Natural killer cell treated with Interleukin-12 subunit alpha and Interleukin-12 subunit beta and Interleukin-15 and Interleukin-18, amount 100 ng/mL, for 72 hours (primary cell): Measurements from ENCODE around the gene CDK17. TPM values are rescaled to one million over a fixed set of nuclear protein-coding genes. Genes with fewer than 3 reads are reported as not detected.

Experiments
- ATAC-seq, 2 donors: fragments of 150-1000 bp; cut with Tn5 transposase in 1 of 2; sonication (Bioruptor Pico), chemical (Tn5 transposase) in 1 of 2; 2 replicates each; pipeline ENCODE4 v1.10.0; 2021
- DNase-seq: peaks from one replicate; pipeline ENCODE4 v3.0.0; 2022; ENCODE audit warnings: low spot score
- H3K27ac Mint-ChIP-seq, 2 donors: 1 replicate in 1 of 2; 2 replicates in 1 of 2; pipeline ENCODE4 v1.8.0; 2022; ENCODE audit warnings: mixed read lengths in 2 of 2, mild to moderate bottlenecking in 1 of 2, moderate library complexity in 1 of 2
- H3K27me3 Mint-ChIP-seq, 2 donors: 1 replicate in 1 of 2; 2 replicates in 1 of 2; pipeline ENCODE4 v1.8.0; 2022; ENCODE audit warnings: mixed read lengths in 2 of 2
- H3K36me3 Mint-ChIP-seq: one replicate; pipeline ENCODE4 v1.8.0; 2022; ENCODE audit warnings: mixed read lengths
- H3K4me1 Mint-ChIP-seq, 2 donors: 1 replicate in 1 of 2; 2 replicates in 1 of 2; pipeline ENCODE4 v1.8.0; 2022; ENCODE audit warnings: low read depth in 2 of 2, mixed read lengths in 2 of 2, mild to moderate bottlenecking in 1 of 2
- H3K4me3 Mint-ChIP-seq: one replicate; pipeline ENCODE4 v1.8.0; 2022; ENCODE audit warnings: mixed read lengths
- H3K9me3 Mint-ChIP-seq: 2 replicates; pipeline ENCODE4 v1.8.0; 2022; ENCODE audit warnings: mixed read lengths
- total RNA-seq, 2 donors: library from RNA; stranded (reverse); gene quantifications; one replicate each; pipeline ENCODE4 v1.2.3, GENCODE V29; 2022

Gene CDK17
- total RNA-seq, 2 donors from 2014 or later: 66.9 to 82.1 TPM

GRCh38 chr12:96302687-96303310 lies 97.4 kb downstream of the CDK17 start:
- H3K4me1 Mint-ChIP-seq: peaks cover 17 to 28% of the 10 kb centered on the region in 2 donors
- H3K36me3 Mint-ChIP-seq: no peaks in the 10 kb centered on the region
- no peak overlapping the region for H3K4me3 Mint-ChIP-seq
- ATAC-seq: no peak
- H3K27me3 Mint-ChIP-seq: no peaks in the 10 kb centered on the region
- DNase-seq: no peak
- no peak overlapping the region for H3K27ac Mint-ChIP-seq
- no peaks in the 10 kb centered on the region for H3K9me3 Mint-ChIP-seq

DNA sequence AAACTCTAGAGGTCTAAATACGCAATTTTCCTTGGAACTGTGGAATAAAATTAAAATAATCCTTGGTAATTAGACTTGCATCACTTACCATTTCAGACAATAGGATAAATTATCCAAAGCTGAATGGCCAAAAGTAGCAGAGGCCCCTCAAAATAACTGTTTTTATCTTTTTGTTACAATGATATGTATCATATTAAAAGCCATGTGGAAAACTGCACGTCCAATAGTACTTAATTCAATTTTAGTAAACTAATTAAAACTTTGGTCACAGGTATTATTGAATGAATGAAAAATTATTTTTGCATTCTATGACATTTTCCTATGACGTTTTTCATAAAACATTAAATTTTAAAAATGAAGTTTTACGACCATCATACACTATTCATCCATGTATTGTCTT lies 98.5 kb downstream of the CDK17 start:
- Mint-ChIP-seq H3K4me1 (peaks cover 17 to 24% of the 10 kb centered on the region in 2 donors), H3K4me3 (no peak overlapping the region), H3K36me3 (no peaks in the 10 kb centered on the region), H3K9me3 (no peaks in the 10 kb centered on the region), H3K27me3 (no peaks in the 10 kb centered on the region), H3K27ac (no peak overlapping the region)
- DNase-seq (no peak), ATAC-seq (no peak)

GRCh38 chr12:96300064-96300463 lies 100.2 kb downstream of the CDK17 start:
- no peak for DNase-seq
- Mint-ChIP-seq H3K36me3 (no peaks in the 10 kb centered on the region), H3K4me1 (peaks cover 11% of the 10 kb centered on the region in 2 donors), H3K4me3 (no peak overlapping the region), H3K9me3 (no peaks in the 10 kb centered on the region), H3K27me3 (no peaks in the 10 kb centered on the region), H3K27ac (no peak overlapping the region)
- no peak for ATAC-seq

DNA sequence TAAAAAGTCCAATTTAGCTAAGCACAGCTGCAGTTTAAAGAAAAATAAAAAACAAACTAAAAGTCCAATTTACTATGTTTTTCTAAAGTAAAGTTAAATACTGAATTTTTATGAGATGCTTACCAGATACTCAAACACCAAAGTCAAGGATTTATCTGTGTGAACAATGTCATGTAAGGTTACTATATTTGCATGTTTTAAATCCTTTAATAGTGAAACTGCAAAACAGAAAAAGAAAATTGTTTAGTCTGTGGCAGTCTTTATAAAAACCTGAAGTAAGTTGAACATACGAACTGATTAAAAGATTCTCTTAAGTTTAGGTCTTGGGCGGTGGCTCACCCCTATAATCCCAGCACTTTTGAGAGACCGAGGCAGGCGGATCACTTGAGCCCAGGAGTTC lies 102.7 kb downstream of the CDK17 start:
- DNase-seq (no peak), ATAC-seq (no peak)
- no peaks in the 10 kb centered on the region for H3K9me3 Mint-ChIP-seq
- no peak overlapping the region for H3K27ac Mint-ChIP-seq
- no peaks in the 10 kb centered on the region for H3K27me3 Mint-ChIP-seq
- no peak overlapping the region for H3K4me3 Mint-ChIP-seq
- H3K4me1 Mint-ChIP-seq: peaks cover 4% of the 10 kb centered on the region in 2 donors
- no peaks in the 10 kb centered on the region for H3K36me3 Mint-ChIP-seq

GRCh38 chr12:96295532-96296160 lies 104.6 kb downstream of the CDK17 start:
- Mint-ChIP-seq H3K27me3 (no peaks in the 10 kb centered on the region), H3K27ac (peak overlapping the region; percentile 50 to 67), H3K9me3 (no peaks in the 10 kb centered on the region), H3K36me3 (no peaks in the 10 kb centered on the region), H3K4me1 (peaks cover 3 to 9% of the 10 kb centered on the region in 2 donors), H3K4me3 (peak overlapping the region; percentile 10)
- no peak for ATAC-seq
- DNase-seq: no peak

DNA sequence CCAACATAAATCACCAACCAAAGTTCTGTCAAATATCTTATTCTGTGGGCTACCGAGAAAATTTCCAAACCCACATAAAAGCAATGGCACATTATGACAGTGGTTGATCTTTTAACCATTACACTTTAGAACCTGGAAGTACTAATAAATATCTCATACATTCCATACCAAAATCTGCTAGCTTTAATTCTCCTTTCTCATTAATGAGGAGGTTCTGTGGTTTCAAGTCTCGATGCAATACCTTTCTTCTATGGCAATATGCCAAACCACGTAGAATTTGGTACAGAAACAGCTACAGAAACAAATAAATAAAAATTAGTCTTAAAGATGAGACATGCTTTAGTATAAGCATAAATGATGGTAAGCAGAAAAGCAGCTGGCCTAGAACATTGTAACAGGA lies 105.4 kb downstream of the CDK17 start:
- no peaks in the 10 kb centered on the region for H3K36me3 Mint-ChIP-seq
- H3K9me3 Mint-ChIP-seq: no peaks in the 10 kb centered on the region
- H3K27ac Mint-ChIP-seq: peak overlapping the region; percentile 50 to 67
- H3K4me1 Mint-ChIP-seq: peaks cover 3 to 9% of the 10 kb centered on the region in 2 donors
- no peaks in the 10 kb centered on the region for H3K27me3 Mint-ChIP-seq
- ATAC-seq: no peak
- H3K4me3 Mint-ChIP-seq: no peak overlapping the region
- no peak for DNase-seq

DNA sequence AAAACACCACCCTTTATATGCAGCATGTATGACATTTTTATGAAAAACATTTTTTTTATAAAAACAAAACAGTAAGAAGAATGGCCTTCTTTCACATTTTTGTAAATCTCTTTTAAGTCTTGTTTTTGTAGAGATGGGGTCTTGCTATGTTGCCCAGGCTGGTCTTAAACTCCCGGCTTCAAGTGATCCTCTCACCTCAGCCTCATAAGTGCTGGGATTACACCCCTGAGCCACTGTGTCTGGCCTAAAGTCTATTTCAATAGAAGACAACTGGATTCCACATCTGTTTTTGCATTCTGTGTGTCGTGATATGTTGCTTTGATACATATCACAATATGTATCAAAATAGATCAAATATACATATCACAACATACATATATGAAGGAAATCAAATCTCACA lies 107.1 kb downstream of the CDK17 start:
- Mint-ChIP-seq H3K27me3 (no peaks in the 10 kb centered on the region), H3K4me3 (no peak overlapping the region), H3K36me3 (peaks cover 6% of the 10 kb centered on the region), H3K27ac (no peak overlapping the region), H3K9me3 (no peaks in the 10 kb centered on the region), H3K4me1 (peaks cover 7 to 15% of the 10 kb centered on the region in 2 donors)
- no peak for DNase-seq
- ATAC-seq: no peak

GRCh38 chr12:96289067-96289466 lies 111.2 kb downstream of the CDK17 start:
- no peak overlapping the region for H3K27ac Mint-ChIP-seq
- peaks cover 29% of the 10 kb centered on the region for H3K36me3 Mint-ChIP-seq
- H3K9me3 Mint-ChIP-seq: no peaks in the 10 kb centered on the region
- peaks cover 15 to 21% of the 10 kb centered on the region in 2 donors for H3K4me1 Mint-ChIP-seq
- DNase-seq: no peak
- no peaks in the 10 kb centered on the region for H3K27me3 Mint-ChIP-seq
- no peak for ATAC-seq
- no peak overlapping the region for H3K4me3 Mint-ChIP-seq

GRCh38 chr12:96285158-96285557 lies 115.1 kb downstream of the CDK17 start:
- Mint-ChIP-seq H3K4me3 (no peak overlapping the region), H3K9me3 (no peaks in the 10 kb centered on the region), H3K36me3 (peaks cover 35% of the 10 kb centered on the region), H3K27ac (no peak overlapping the region), H3K27me3 (no peaks in the 10 kb centered on the region), H3K4me1 (peaks cover 10 to 18% of the 10 kb centered on the region in 2 donors)
- ATAC-seq (no peak), DNase-seq (no peak)

- no peak overlapping the region for H3K4me3 Mint-ChIP-seq
- no peaks in the 10 kb centered on the region for H3K27me3 Mint-ChIP-seq
- DNase-seq (no peak), ATAC-seq (peak in 1 of 2 donors; percentile 65)
- H3K27ac Mint-ChIP-seq: peak overlapping the region; percentile 2 to 45
- H3K36me3 Mint-ChIP-seq: peaks cover 9% of the 10 kb centered on the region
- H3K9me3 Mint-ChIP-seq: no peaks in the 10 kb centered on the region
- H3K4me1 Mint-ChIP-seq: peaks cover 19 to 38% of the 10 kb centered on the region in 2 donors
These were observed 125.9 kb downstream of the CDK17 start for GRCh38 chr12:96274331-96274730.

- Mint-ChIP-seq H3K4me3 (peak overlapping the region; percentile 1), H3K36me3 (peaks cover 14% of the 10 kb centered on the region), H3K9me3 (no peaks in the 10 kb centered on the region), H3K4me1 (peaks cover 27 to 45% of the 10 kb centered on the region in 2 donors), H3K27me3 (no peaks in the 10 kb centered on the region), H3K27ac (peak overlapping the region; percentile 32 to 50)
- DNase-seq (no peak), ATAC-seq (peak; percentile 20 to 84)
These were observed 128.6 kb downstream of the CDK17 start for GRCh38 chr12:96271469-96272199.

DNA sequence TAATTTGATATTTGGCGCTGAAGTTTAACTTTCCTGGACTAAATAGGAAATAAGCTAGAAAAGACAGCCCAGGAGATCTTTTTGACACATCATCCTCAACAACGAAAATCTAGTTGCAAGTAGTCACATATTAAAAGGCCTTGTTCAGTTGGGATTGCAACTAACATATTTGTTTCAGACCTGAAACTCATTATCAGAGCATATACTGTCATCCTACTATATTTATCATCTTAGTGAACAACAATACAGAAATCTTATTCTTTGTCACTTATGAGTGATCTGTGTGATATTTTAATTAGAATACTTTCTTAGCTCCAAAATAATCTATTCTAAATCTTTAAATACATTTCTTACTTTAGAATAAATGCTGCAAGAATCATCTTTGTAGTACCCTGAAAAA lies 134.0 kb downstream of the CDK17 start:
- no peak for DNase-seq
- Mint-ChIP-seq H3K27me3 (no peaks in the 10 kb centered on the region), H3K4me1 (peaks cover 21 to 25% of the 10 kb centered on the region in 2 donors), H3K4me3 (no peak overlapping the region), H3K36me3 (peaks cover 19% of the 10 kb centered on the region), H3K27ac (no peak overlapping the region), H3K9me3 (no peaks in the 10 kb centered on the region)
- ATAC-seq: no peak

- Mint-ChIP-seq H3K27ac (no peak overlapping the region), H3K4me1 (peaks cover 25 to 28% of the 10 kb centered on the region in 2 donors), H3K4me3 (no peak overlapping the region), H3K27me3 (no peaks in the 10 kb centered on the region), H3K9me3 (no peaks in the 10 kb centered on the region), H3K36me3 (peaks cover 23% of the 10 kb centered on the region)
- no peak for DNase-seq
- no peak for ATAC-seq
These were observed 134.4 kb downstream of the CDK17 start for GRCh38 chr12:96265836-96266235.

DNA sequence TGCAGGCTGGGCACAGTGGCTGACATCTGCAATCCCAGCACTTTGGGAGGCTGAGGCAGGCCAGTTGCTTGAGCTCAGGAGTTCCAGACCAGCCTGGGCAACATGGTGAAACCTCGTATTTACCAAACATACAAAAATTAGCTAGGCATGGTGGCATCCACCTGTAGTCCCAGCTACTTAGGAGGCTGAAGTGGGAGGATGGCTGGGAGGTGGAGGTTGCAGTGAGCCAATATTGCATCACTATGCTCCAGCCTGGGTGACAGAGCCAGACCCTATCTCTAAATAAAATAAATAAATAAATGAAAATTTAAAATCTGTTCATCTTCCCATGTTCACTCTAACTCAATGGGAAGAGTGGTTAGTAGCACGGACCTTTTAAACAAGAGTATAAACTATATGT lies 134.8 kb downstream of the CDK17 start:
- Mint-ChIP-seq H3K27me3 (no peaks in the 10 kb centered on the region), H3K36me3 (peaks cover 27% of the 10 kb centered on the region), H3K4me1 (peaks cover 29 to 32% of the 10 kb centered on the region in 2 donors), H3K27ac (peak overlapping the region; percentile 34 to 66), H3K9me3 (no peaks in the 10 kb centered on the region), H3K4me3 (no peak overlapping the region)
- no peak for ATAC-seq
- DNase-seq: no peak
